WI38 (cell line): Measurements from ENCODE around the gene OGG1.
"Not testable (repeated sequence)": the region's sequence is repeated elsewhere in the genome, so short reads cannot be mapped to it uniquely, and the experiment has no call there.

Experiments used
- H3K4me3 ChIP-seq: 2 replicates; pipeline ENCODE4 v1.5.1; 2011; ENCODE audit warnings: low read depth, mild to moderate bottlenecking, control low read depth, low read length
- TF ChIP-seq, protein P1 (sequence below): IDR thresholded peaks from 2 replicates; pipeline ENCODE4 v1.5.1; 2012; ENCODE audit warnings: low read depth, mild to moderate bottlenecking, control low read depth, low read length

Gene OGG1

DNA sequence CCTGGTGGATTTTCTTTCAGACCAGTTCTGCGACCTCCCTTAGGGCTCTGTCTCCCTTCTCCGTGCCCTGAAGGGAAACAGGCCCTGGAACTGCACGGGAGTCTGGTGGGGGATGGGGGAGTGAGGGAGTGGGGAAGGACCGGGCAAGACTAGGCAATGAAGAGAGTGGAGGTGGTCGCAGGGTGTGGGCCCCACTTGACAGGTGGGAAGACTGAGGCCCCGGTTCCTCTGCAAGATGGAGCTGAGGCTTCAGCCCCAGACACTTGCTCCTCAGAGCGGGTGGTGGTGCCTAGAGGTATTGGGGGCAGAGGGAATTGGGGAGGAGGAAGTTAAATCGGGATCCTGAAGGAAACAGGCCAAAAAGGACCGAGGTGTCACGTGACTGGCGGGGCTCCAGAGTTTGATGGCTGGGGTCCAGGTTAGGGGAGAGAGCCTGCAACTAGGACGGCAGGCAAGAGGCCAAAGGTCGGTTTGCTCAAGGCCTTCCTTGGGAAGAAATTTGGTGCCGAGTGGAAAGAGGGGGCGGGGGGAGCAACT, 20.6 kb downstream of the OGG1 start:
- H3K4me3 ChIP-seq, result peak overlapping the region; percentile 78
- TF ChIP-seq, protein P1, sequence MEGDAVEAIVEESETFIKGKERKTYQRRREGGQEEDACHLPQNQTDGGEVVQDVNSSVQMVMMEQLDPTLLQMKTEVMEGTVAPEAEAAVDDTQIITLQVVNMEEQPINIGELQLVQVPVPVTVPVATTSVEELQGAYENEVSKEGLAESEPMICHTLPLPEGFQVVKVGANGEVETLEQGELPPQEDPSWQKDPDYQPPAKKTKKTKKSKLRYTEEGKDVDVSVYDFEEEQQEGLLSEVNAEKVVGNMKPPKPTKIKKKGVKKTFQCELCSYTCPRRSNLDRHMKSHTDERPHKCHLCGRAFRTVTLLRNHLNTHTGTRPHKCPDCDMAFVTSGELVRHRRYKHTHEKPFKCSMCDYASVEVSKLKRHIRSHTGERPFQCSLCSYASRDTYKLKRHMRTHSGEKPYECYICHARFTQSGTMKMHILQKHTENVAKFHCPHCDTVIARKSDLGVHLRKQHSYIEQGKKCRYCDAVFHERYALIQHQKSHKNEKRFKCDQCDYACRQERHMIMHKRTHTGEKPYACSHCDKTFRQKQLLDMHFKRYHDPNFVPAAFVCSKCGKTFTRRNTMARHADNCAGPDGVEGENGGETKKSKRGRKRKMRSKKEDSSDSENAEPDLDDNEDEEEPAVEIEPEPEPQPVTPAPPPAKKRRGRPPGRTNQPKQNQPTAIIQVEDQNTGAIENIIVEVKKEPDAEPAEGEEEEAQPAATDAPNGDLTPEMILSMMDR, result no peak

DNA sequence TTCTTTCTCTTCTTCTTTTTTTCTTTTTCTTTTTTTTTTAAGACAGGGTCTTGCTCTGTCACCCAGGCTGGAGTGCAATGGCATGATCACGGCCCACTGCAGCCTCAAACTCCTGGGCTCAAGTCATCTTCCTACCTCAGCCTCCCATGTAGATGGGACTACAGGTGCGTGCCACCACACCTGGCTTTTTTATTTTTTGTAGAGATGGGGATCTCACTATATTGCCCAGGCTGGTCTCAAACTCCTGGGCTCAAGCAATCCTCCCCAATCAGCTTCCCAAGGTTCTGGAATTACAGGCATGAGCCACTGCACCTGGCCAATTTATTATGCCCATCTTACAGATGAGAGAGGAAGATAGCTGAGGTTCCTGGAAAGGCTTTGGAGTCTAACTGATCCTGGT, 21.3 kb downstream of the OGG1 start:
- H3K4me3 ChIP-seq, result not testable (repeated sequence)

DNA sequence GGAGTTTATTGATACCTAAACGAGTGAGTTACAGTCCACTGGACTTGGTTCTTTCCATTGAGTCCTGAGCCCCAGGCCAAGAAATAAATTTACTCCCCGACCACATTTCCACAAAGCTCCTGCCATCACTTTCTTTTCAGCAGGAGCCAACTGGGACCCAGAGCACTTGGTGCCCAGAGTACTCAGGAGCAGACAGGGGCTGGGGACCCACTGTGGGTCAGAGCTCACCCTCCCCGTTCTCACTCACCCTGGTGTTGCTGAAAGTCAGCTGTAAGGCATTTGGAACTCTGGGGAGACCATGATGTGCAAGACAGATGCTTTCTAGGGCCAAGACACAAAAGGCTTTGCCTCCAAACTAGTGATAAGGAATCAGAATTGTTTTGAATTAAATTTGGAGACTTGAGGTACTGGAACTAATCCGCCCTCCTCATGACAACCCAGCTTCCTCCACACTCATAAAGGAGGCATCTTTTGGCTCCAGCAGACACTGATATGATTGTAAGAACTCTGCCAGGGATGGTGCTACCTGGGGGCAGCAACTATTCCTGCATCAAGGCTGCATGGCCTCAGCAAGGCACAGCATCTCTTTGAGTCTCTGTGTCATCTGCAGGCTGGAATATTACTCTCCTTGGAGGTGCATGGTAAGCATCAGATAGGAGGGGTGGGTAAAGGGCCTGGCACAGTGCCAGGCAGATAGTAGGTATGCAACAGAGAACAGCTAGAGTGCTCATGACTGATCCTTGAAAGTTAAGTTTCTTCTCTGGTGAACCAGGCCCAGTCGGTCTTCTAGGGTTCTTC, 27.3 kb downstream of the OGG1 start:
- H3K4me3 ChIP-seq, result no peak overlapping the region
- TF ChIP-seq, protein P1, result no peak

DNA sequence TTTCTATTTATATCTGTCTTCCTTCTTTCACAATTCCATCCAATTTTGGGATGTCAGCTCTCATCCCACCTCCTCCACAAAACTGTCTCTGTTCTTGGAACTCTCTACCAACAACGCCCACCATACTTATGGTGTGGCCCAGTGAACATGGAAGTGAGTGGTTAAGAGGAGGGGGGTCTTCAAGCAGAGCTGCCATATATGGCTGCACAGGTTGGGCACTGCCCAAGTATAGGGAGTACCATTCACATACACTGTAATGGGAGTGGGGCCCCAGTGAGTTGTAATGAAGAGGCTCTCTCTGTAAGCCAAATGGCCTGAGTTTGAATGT, 27.9 kb downstream of the OGG1 start:
- H3K4me3 ChIP-seq, result no peak overlapping the region
- TF ChIP-seq, protein P1, result no peak

DNA sequence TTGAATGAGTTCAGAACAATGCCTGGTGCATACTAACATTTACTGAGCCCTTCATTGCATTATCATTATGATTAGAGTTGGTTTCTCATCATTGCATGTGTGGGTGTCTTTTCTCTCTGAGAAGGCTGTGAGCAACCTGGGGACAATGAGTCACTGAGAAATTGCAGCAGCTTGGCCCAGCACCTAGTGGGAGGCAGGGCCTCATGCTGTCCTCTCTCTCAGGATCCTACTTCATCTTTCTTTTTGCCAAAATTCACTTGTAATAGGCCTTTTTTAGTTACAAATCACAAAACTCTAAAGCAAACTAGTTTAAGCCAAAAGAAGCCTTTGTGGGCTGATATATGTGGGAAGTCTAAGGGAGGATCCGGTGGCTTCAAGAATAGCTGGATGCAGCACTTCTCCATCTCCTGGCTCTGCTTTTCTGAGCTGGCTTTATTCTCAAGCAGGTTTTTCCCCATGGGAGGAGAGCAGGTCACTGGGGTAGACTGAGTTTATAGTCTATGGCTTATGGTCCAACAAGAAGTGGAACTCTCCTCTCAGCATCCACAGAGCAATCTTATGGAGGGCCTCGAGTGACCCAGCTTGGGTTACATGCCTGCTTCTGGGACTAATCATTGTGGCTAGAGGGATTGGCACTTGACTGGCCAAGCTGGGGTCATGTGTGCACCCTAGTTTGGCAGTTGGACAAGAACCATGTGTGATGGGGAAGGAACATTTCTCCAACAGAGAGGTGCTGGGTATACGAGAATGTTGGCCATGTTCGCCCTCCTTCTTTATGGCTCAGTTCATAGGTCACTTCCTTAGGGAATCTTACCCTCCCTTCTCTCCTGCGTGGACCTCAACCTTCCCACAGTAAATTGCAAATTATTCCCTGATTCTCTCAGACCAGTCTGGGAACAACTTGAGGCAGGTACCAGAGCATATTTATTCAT, 28.7 kb downstream of the OGG1 start:
- H3K4me3 ChIP-seq, result no peak overlapping the region
- TF ChIP-seq, protein P1, result no peak

DNA sequence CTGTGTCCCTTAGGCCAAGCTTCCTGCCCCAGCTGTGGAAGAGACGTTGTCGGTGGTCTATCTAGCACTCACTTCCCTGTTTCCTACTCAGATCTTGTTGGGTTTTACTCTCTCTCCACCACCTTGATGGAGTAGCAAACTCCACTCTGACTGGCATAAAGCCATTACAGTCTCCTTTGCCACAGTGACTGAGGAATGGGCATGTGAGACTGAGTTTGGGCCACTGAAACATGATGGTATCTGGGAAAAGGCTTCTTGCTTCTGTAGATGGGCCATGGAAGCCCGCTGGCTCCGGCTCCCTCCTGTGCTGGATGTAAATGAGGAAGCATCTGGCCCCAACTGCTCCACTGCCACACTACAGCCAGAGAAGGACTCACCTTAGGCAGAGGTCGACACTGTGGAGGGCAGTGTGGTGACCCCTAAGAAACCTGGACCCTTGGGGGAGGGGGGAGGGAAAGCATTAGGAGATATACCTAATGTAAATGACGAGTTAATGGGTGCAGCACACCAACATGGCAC, 29.4 kb downstream of the OGG1 start:
- H3K4me3 ChIP-seq, result no peak overlapping the region

More for the DNA sequence above, 29.4 kb downstream of the OGG1 start:
- TF ChIP-seq, protein P1, result no peak
